ENCODE data around the gene HDAC4. TPM values are rescaled to one million over a fixed set of nuclear protein-coding genes. Genes with fewer than 3 reads are reported as not detected.

HDAC4 gene
- total and polyA plus RNA-seq, 10 of the 15 experiments (the other 5 are each of a cell fraction or from before 2014, with no cell fraction given) = 0.22 to 15.7 (median 4.8) TPM

GRCh38 chr2:239266434-239266766 is 134.4 kb downstream of the HDAC4 start:
- intact Hi-C loops (cut with micrococcal nuclease; ENCODE audit: unreplicated experiment) = loop anchor here (5.0 kb wide), 2 partner anchors 116 to 136 kb away; partner anchors contain the start of gene HDAC4
- Histone ChIP-seq H2AFZ (ENCODE audit: control insufficient read depth, low read depth, low read length) (no peak overlapping the region), H4K20me1 (ENCODE audit: control insufficient read depth, insufficient read depth) (peaks cover 13% of the 10 kb centered on the region), H3K27ac (ENCODE audit: control insufficient read depth, insufficient read depth) (no peak overlapping the region), H3K36me3 (ENCODE audit: control insufficient read depth in 2 of 2, insufficient read depth in 2 of 2, low read length in 1 of 2) (no peaks in the 10 kb centered on the region), H3K9ac (ENCODE audit: control insufficient read depth, insufficient read depth, low read length) (no peak overlapping the region), H3K4me1 (ENCODE audit: control insufficient read depth, insufficient read depth, low read length) (peaks cover 44% of the 10 kb centered on the region), H3K27me3 (replicated peaks in 1 of 2; ENCODE audit: control insufficient read depth in 2 of 2, insufficient read depth in 2 of 2, low read length in 1 of 2) (no peaks in the 10 kb centered on the region), H3K4me2 (ENCODE audit: control insufficient read depth, insufficient read depth) (no peak overlapping the region), H3K79me2 (ENCODE audit: control insufficient read depth, insufficient read depth, low read length) (no peaks in the 10 kb centered on the region), H3K9me3 (replicated peaks; ENCODE audit: control insufficient read depth, insufficient read depth, low read length) (no peaks in the 10 kb centered on the region; the same call in 2 of the 3 replicates), H3K4me3 (no peak overlapping the region)
- no peak for DNase-seq (ENCODE audit: low read depth, low spot score)
- ATAC-seq = no peak
- in situ Hi-C loops (cut with MboI) = no loop called here
- ChIA-PET SMC1A (ENCODE audit: uncharacterized antibody, unreplicated experiment) (interaction anchor here (1.0 to 1.7 kb wide), 2 partner anchors 102 to 122 kb away, joined by 3 to 5 read pairs; no protein-coding TSS in a partner anchor), RAD21 (ENCODE audit: unreplicated experiment) (interaction anchor here (1.8 to 2.4 kb wide), 3 partner anchors 13 to 115 kb away, joined by 6 to 9 read pairs (median 7); no protein-coding TSS in a partner anchor), CTCF (interaction anchor here (1.1 to 2.7 kb wide), 5 partner anchors 9 to 37 kb away, joined by 3 to 10 read pairs (median 5); no protein-coding TSS in a partner anchor), POLR2A (interaction anchor here (1.0 kb wide), 1 partner anchor 13 kb away, joined by 3 read pairs; no protein-coding TSS in a partner anchor)
- WGBS (ENCODE audit: insufficient coverage, insufficient replicate concordance, low lambda C conversion rate, missing lambda C conversion rate) = 92% methylated on average over 4 of the region's 4 CpGs
- no peak for FAIRE-seq
- no TSS peak for BruUV-seq (replicated peaks)
- no peak for TF ChIP-seq IRF4 (IDR thresholded peaks at IDR 0.05; ENCODE audit: low read depth, low read length)
- no peak for TF ChIP-seq SMC3 (IDR thresholded peaks at IDR 0.05; ENCODE audit: borderline replicate concordance, low read length)
- no peak for TF ChIP-seq EGR1 (IDR thresholded peaks at IDR 0.05; ENCODE audit: borderline replicate concordance in 1 of 2, low read depth in 2 of 2, low read length in 2 of 2)
- TF ChIP-seq POLR2A (IDR thresholded peaks at IDR 0.05; ENCODE audit: low read depth, low read length) = no peak
- TF ChIP-seq NRF1 (conservative IDR thresholded peaks at IDR 0.05; ENCODE audit: low read depth, low read length) = no peak
- no peak for TF ChIP-seq JUNB (IDR thresholded peaks at IDR 0.05)
- TF ChIP-seq ZBED1 (IDR thresholded peaks at IDR 0.05; ENCODE audit: borderline replicate concordance) = no peak
- TF ChIP-seq YY1 (IDR thresholded peaks at IDR 0.05; ENCODE audit: low read depth, low read length) = no peak
- TF ChIP-seq ZNF207 (IDR thresholded peaks at IDR 0.05; ENCODE audit: borderline replicate concordance) = no peak
- no peak for TF ChIP-seq TCF12 (IDR thresholded peaks at IDR 0.05; ENCODE audit: low read depth, low read length)
- no peak for TF ChIP-seq SIX5 (IDR thresholded peaks at IDR 0.05; ENCODE audit: low read depth, low read length, severe bottlenecking)
- TF ChIP-seq POLR2AphosphoS5 (IDR thresholded peaks at IDR 0.05; ENCODE audit: low read length) = no peak
- no peak for TF ChIP-seq SIN3A (IDR thresholded peaks at IDR 0.05; ENCODE audit: low read depth, low read length)
- TF ChIP-seq SREBF2 (IDR thresholded peaks at IDR 0.05; ENCODE audit: low read length) = no peak
- no peak for TF ChIP-seq SMAD5 (IDR thresholded peaks at IDR 0.05; ENCODE audit: low read depth)
- no peak for TF ChIP-seq ATF7 (IDR thresholded peaks at IDR 0.05; ENCODE audit: low read depth)
- no peak for TF ChIP-seq RELB (IDR thresholded peaks at IDR 0.05; ENCODE audit: low read depth)

All from GM12878 (cell line).